WERI-Rb-1 (cell line): ENCODE measurements around the gene TMEM147.

ENCODE experiments used
- DNase-seq: peaks from one replicate; pipeline ENCODE4 v3.0.0-alpha.2; 2020
- H3K27ac ChIP-seq: fragments of 250-450 bp; sonication (Bioruptor Pico); 2 replicates; pipeline ENCODE4 v1.5.1; 2020; ENCODE audit warnings: mild to moderate bottlenecking, moderate library complexity
- H3K27me3 ChIP-seq: fragments of 250-450 bp; sonication (Bioruptor Pico); 2 replicates; pipeline ENCODE4 v1.5.1; 2021; ENCODE audit warnings: mild to moderate bottlenecking, low read depth, moderate library complexity; ENCODE audit not compliant: insufficient read depth, severe bottlenecking
- H3K36me3 ChIP-seq: fragments of 250-450 bp; sonication (Bioruptor Pico); 2 replicates; pipeline ENCODE4 v1.5.1; 2020; ENCODE audit warnings: mild to moderate bottlenecking, moderate library complexity
- H3K4me3 ChIP-seq: 2 replicates; pipeline ENCODE4 v1.5.1; 2011; ENCODE audit warnings: low read depth, mild to moderate bottlenecking, control low read depth, low read length
- H3K9me3 ChIP-seq: fragments of 250-450 bp; sonication (Bioruptor Pico); 2 replicates; pipeline ENCODE4 v1.5.1; 2021; ENCODE audit warnings: mild to moderate bottlenecking, moderate library complexity; ENCODE audit not compliant: severe bottlenecking
- TF ChIP-seq, protein P1 (sequence below): IDR thresholded peaks from 2 replicates; pipeline ENCODE4 v1.5.1; 2011; ENCODE audit warnings: low read depth, mild to moderate bottlenecking, control low read depth, inconsistent platforms, low read length

Gene TMEM147

DNA sequence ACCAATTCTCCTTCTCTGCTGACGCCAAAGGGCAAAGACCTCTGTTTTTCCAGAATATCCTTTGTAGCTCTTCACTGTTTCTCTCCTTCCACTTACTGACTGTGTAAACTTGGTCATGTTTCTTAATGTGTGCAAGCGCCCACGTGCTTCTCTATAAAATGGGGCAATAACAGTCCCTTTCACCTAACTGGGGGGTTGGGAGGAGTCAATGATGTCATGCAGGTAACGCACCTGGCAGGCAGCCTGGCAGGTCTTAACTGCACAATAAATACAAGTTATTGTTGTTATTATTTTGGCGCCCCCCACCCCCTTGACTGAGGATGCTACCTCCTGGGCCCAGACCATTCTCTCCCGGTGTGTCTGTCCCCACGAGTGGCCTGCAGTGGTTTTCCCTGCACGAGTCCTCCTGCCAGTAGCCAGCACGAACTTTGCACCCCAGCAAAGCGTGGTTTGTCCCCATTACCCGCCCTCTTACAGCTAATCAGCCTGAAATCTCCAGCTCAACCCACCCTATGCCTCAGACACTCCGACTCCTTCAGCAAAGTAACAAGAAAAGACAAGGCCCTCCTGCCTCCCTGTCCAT is 22.6 kb upstream of the TMEM147 start:
- H3K36me3 ChIP-seq = no peaks in the 10 kb centered on the region
- H3K4me3 ChIP-seq = no peak overlapping the region
- H3K27ac ChIP-seq = no peak overlapping the region
- no peak for DNase-seq
- TF ChIP-seq, protein P1, sequence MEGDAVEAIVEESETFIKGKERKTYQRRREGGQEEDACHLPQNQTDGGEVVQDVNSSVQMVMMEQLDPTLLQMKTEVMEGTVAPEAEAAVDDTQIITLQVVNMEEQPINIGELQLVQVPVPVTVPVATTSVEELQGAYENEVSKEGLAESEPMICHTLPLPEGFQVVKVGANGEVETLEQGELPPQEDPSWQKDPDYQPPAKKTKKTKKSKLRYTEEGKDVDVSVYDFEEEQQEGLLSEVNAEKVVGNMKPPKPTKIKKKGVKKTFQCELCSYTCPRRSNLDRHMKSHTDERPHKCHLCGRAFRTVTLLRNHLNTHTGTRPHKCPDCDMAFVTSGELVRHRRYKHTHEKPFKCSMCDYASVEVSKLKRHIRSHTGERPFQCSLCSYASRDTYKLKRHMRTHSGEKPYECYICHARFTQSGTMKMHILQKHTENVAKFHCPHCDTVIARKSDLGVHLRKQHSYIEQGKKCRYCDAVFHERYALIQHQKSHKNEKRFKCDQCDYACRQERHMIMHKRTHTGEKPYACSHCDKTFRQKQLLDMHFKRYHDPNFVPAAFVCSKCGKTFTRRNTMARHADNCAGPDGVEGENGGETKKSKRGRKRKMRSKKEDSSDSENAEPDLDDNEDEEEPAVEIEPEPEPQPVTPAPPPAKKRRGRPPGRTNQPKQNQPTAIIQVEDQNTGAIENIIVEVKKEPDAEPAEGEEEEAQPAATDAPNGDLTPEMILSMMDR = no peak
- H3K9me3 ChIP-seq = no peaks in the 10 kb centered on the region
- no peaks in the 10 kb centered on the region for H3K27me3 ChIP-seq

DNA sequence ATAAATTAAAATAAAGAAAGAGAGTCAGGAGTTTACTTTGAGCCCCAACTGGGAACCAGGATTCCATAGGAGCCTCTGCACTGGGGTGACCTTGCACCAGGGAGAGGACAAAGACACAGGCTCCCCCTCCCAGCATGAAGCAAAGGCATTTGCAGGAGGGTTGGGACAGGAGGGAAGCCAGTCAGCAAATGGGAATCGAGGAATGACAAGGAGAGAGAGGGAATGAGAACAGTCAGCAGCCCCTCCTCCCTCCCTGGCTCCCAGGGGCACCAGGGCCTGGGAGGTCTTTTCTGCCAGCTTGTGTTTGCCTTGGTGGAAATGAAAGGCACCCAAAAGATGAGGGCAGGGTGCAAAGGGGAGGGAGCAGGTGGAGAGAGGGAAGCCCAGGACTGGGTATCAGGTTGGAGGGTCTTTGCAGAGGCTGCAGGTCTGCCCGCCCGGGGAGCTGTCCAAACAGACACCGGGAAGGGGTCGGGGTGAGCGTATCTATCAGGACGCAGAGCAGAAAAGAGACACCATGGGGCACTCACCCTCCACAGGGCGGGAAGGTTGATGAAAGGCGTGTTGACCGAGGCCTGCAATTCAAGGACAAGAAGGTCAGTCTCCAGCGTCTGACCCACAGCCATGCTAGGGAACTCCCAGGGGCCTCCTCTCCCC is 21.1 kb upstream of the TMEM147 start:
- Histone ChIP-seq H3K27ac (no peak overlapping the region), H3K9me3 (no peaks in the 10 kb centered on the region), H3K4me3 (no peak overlapping the region), H3K36me3 (no peaks in the 10 kb centered on the region), H3K27me3 (no peaks in the 10 kb centered on the region)
- TF ChIP-seq, protein P1 = no peak
- no peak for DNase-seq

- Histone ChIP-seq H3K4me3 (no peak overlapping the region), H3K36me3 (no peaks in the 10 kb centered on the region), H3K27ac (no peak overlapping the region), H3K9me3 (no peaks in the 10 kb centered on the region), H3K27me3 (no peaks in the 10 kb centered on the region)
- no peak for DNase-seq
- TF ChIP-seq, protein P1 = no peak
Measured at GRCh38 chr19:35525873-35526272, 19.6 kb upstream of the TMEM147 start.

GRCh38 chr19:35528218-35529038 is 17.0 kb upstream of the TMEM147 start, which contains the start of gene SBSN:
Gene SBSN (minus strand): TSS chr19:35528311. CDS start chr19:35528281, 30 bp downstream.
- Histone ChIP-seq H3K4me3 (no peak within 1 kb of the TSS), H3K27me3 (no peaks in the 10 kb centered on the region)
- no peak for DNase-seq

GRCh38 chr19:35529241-35530218 is 15.9 kb upstream of the TMEM147 start:
- no peak overlapping the region for H3K27ac ChIP-seq
- no peaks in the 10 kb centered on the region for H3K27me3 ChIP-seq
- no peaks in the 10 kb centered on the region for H3K36me3 ChIP-seq
- TF ChIP-seq, protein P1 = no peak
- no peak overlapping the region for H3K4me3 ChIP-seq
- no peaks in the 10 kb centered on the region for H3K9me3 ChIP-seq
- no peak for DNase-seq

More at GRCh38 chr19:35528218-35529038, 17.0 kb upstream of the TMEM147 start, which contains the start of gene SBSN:
- TF ChIP-seq, protein P1 = no peak
- Histone ChIP-seq H3K9me3 (no peaks in the 10 kb centered on the region), H3K27ac (no peak within 1 kb of the TSS), H3K36me3 (no peaks in the 10 kb centered on the region)
